HepG2 (cell line): ENCODE results near the gene HRH3. TPM values are rescaled to one million over a fixed set of nuclear protein-coding genes. Genes with fewer than 3 reads are reported as not detected.

Experiments used
- AHDC1 ChIP-seq: sonication (generic); formaldehyde crosslinking; IDR thresholded peaks from 2 replicates; pipeline ENCODE4 v1.5.1; 2020; ENCODE audit warnings: mild to moderate bottlenecking, missing genetic modification reagents, borderline replicate concordance
- ARHGAP35 ChIP-seq: sonication (generic); formaldehyde crosslinking; IDR thresholded peaks from 2 replicates; pipeline ENCODE4 v1.9.0; 2022; ENCODE audit warnings: mild to moderate bottlenecking, inconsistent platforms, moderate library complexity, missing genetic modification reagents, borderline replicate concordance
- BRD4 ChIP-seq: sonication (generic); formaldehyde crosslinking; IDR thresholded peaks from 2 replicates; pipeline ENCODE4 v1.4.0; 2020; ENCODE audit warnings: missing genetic modification reagents
- GTF2F1 ChIP-seq: fragments of 150-350 bp; IDR thresholded peaks from 2 replicates; pipeline ENCODE4 v1.6.1; 2014; ENCODE audit warnings: low read length
- GZF1 ChIP-seq: sonication (generic); formaldehyde crosslinking; IDR thresholded peaks from 2 replicates; pipeline ENCODE4 v1.5.1; 2020; ENCODE audit warnings: mild to moderate bottlenecking, missing genetic modification reagents
- IKZF1 ChIP-seq: fragments of 450-650 bp; IDR thresholded peaks from 2 replicates; pipeline ENCODE4 v1.7.1; 2016
- NFKB2 ChIP-seq: sonication (generic); formaldehyde crosslinking; IDR thresholded peaks from 2 replicates; pipeline ENCODE4 v1.4.0; 2020; ENCODE audit warnings: missing genetic modification reagents, borderline replicate concordance
- PHB2 ChIP-seq: fragments of 450-650 bp; IDR thresholded peaks from 2 replicates; pipeline ENCODE4 v1.6.1; 2018; ENCODE audit not compliant: partially characterized antibody
- ZNF383 ChIP-seq: sonication (generic); formaldehyde crosslinking; IDR thresholded peaks from 2 replicates; pipeline ENCODE4 v1.4.0; 2020; ENCODE audit warnings: missing genetic modification reagents, mild to moderate bottlenecking, borderline replicate concordance
- ZNF503 ChIP-seq: sonication (generic); formaldehyde crosslinking; IDR thresholded peaks from 2 replicates; pipeline ENCODE4 v1.4.0; 2020; ENCODE audit warnings: missing genetic modification reagents
- ZSCAN9 ChIP-seq: IDR thresholded peaks from 2 replicates; pipeline ENCODE4 v1.6.1; 2016; ENCODE audit warnings: borderline replicate concordance
- polyA plus RNA-seq, 8 experiments: library from polyadenylated mRNA; depleted of rRNA in 3 of 8; stranded (reverse) in 7 of 8; unstranded in 1 of 8; fragments of >200 nt; fragmentation: Illumina TruSeq in 4 of 8; extraction: Trizol in 4 of 8; gene quantifications; 2 replicates each; pipeline versions ENCODE4 v1.2.1 to v1.2.3, GENCODE V29; 2011 to 2016; ENCODE audit warnings: low read depth in 4 of 8, missing spikeins in 1 of 8, mixed read lengths in 1 of 8; ENCODE audit not compliant: insufficient read depth in 1 of 8
- total RNA-seq, 5 experiments: library from RNA; depleted of rRNA; stranded (reverse); fragments of >200 nt; fragmentation: Illumina TruSeq; extraction: Trizol; gene quantifications; 2 replicates each; pipeline ENCODE4 v1.2.3, GENCODE V29; 2016; ENCODE audit warnings: low read depth in 1 of 5

The HRH3 gene
- total and polyA plus RNA-seq, 2 of the 13 experiments (the other 11 are each of a cell fraction or from before 2014, with no cell fraction given), result 0.18 TPM; not detected in 1

- TF ChIP-seq AHDC1 (CRISPR knock-in tag) (no peak), ZNF383 (CRISPR knock-in tag) (no peak), ZNF503 (CRISPR knock-in tag) (no peak), BRD4 (no peak), PHB2 (no peak), IKZF1 (no peak), NFKB2 (CRISPR knock-in tag) (no peak), GTF2F1 (no peak), ZSCAN9 (no peak), ARHGAP35 (CRISPR knock-in tag) (no peak), GZF1 (CRISPR knock-in tag) (no peak)
Measured at GRCh38 chr20:62176866-62177265, 43.2 kb downstream of the HRH3 start (continued).
